ENCODE data around the gene SND1.

Gene SND1

DNA sequence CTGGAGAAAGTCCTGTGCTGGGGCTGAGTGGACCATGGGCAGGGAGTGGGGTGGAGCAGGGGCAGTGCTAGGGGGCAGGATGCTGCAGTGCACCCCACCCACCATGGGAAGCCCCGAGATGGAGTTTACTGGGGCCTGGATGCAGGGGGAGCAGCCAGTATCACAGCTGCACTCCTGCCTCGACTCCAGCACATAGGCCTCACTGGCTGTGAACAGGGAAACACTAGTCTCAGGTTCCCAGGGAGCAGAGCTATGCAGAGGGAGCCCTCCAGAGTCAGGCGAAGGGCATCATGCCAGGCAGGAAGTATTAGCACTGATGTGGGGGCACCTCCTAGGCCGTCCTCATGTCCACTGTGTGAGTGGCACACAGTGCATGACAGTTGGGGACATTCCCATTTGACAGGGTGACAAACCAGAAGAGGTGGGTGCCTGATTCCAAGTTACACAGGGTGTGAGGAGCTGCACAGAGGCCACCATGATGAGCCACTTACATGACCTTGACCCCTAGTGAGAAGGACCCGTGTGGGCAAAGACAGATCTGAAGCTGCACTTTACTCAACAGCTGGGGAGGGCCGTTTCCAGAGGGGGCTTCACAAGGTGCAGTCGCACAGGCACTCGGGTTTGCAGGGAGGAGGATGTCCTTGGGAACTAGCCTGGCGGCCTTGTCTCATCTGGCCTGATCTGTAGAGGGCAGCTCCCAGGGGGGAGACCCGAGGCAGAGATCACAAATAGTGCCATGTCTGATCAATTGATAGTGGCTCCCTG lies 449.1 kb downstream of the SND1 start:
- DNase-seq (ENCODE audit: low spot score) (no peak), ATAC-seq (ENCODE audit: low read depth) (peak; percentile 15; the same call in 1 of the 3 replicates)
- Histone ChIP-seq H3K27me3 (ENCODE audit: insufficient read depth, poor library complexity, severe bottlenecking) (peaks cover 30% of the 10 kb centered on the region), H3K36me3 (ENCODE audit: low read depth) (no peaks in the 10 kb centered on the region), H3K4me1 (ENCODE audit: insufficient read depth, poor library complexity, severe bottlenecking) (no peaks in the 10 kb centered on the region), H3K27ac (ENCODE audit: poor library complexity, severe bottlenecking) (no peak overlapping the region), H3K4me3 (ENCODE audit: severe bottlenecking) (no peak overlapping the region), H3K9me3 (ENCODE audit: severe bottlenecking) (no peaks in the 10 kb centered on the region)
- TF ChIP-seq, protein P1, sequence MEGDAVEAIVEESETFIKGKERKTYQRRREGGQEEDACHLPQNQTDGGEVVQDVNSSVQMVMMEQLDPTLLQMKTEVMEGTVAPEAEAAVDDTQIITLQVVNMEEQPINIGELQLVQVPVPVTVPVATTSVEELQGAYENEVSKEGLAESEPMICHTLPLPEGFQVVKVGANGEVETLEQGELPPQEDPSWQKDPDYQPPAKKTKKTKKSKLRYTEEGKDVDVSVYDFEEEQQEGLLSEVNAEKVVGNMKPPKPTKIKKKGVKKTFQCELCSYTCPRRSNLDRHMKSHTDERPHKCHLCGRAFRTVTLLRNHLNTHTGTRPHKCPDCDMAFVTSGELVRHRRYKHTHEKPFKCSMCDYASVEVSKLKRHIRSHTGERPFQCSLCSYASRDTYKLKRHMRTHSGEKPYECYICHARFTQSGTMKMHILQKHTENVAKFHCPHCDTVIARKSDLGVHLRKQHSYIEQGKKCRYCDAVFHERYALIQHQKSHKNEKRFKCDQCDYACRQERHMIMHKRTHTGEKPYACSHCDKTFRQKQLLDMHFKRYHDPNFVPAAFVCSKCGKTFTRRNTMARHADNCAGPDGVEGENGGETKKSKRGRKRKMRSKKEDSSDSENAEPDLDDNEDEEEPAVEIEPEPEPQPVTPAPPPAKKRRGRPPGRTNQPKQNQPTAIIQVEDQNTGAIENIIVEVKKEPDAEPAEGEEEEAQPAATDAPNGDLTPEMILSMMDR (IDR thresholded peaks at IDR 0.05; ENCODE audit: poor library complexity, severe bottlenecking) = no peak

DNA sequence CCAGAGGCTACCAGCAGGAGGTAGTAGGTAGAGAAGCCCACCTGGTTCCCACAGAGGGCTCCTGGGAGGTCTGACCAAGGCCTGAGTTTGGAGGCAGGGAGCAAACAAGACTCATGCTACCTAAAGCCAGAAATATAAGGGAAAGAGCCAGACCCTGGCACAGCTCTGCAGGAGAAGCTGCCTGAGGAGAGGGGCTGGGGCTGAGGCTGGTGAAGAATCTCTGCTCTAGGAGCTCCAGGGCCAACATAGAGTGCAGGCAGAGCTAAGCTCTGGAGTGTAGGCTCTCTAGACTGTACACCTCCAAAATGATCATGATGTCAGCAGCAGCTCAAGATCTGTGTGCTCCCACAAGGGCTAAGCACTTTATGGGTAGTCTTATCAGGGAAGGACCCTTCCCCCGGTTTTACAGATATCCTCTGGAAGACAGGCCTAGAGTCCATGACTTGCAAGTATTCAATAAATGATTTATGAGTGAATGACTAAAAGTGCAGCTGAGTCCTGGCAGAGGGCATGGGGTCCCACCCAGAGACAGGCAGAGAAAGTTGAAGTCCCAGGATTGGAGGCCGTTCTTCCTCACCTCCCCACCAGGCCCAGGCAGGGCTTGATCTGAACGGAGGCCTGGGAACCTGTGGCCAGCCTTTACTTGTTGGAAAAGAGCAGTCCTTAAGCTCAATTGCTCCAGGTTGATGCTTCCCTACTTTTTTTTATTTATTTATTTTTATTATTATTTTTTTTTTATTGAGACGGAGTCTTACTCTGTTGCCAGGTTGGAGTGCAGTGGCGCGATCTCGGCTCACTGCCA lies 450.7 kb downstream of the SND1 start:
- Histone ChIP-seq H3K36me3 (ENCODE audit: low read depth) (no peaks in the 10 kb centered on the region), H3K27me3 (ENCODE audit: insufficient read depth, poor library complexity, severe bottlenecking) (peaks cover 31% of the 10 kb centered on the region), H3K27ac (ENCODE audit: poor library complexity, severe bottlenecking) (no peak overlapping the region), H3K4me3 (ENCODE audit: severe bottlenecking) (no peak overlapping the region), H3K4me1 (ENCODE audit: insufficient read depth, poor library complexity, severe bottlenecking) (no peaks in the 10 kb centered on the region), H3K9me3 (ENCODE audit: severe bottlenecking) (no peaks in the 10 kb centered on the region)
- no peak for DNase-seq (ENCODE audit: low spot score)
- TF ChIP-seq, protein P1 (IDR thresholded peaks at IDR 0.05; ENCODE audit: poor library complexity, severe bottlenecking) = no peak
- ATAC-seq (ENCODE audit: low read depth) = peak; percentile 4; the same call in 1 of the 3 replicates

DNA sequence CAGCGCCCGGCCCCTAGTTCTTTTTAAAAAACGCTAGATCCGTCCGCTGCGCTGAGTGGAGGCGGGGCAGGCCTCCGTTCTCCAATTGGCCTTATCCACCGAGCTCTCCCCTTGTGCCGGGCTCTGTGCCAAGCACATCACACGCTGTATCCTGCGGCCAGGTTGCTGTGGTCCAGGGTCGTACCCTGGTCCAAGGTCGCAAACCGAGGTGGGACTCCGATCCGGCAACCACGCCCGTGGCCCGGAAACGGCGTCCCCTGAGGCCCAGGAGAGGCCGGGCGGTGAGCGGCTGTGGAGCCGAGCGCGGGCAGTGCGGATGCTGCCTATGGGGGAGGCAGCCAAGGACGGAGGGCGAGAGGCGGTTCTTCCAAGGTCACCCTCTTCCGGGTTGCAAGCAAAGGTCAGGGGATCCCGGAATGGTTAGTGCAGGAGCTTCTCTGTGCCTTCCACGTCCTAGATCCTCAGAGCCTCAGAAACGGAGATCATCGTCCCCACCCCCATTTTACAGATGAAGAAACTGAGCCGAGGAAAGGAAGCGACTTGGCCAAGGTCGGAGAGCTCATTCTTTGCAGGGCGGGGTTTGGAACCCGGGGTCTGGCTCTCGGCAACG lies 451.6 kb downstream of the SND1 start:
- Histone ChIP-seq H3K36me3 (ENCODE audit: low read depth) (no peaks in the 10 kb centered on the region), H3K27me3 (ENCODE audit: insufficient read depth, poor library complexity, severe bottlenecking) (peaks cover 31% of the 10 kb centered on the region), H3K4me3 (ENCODE audit: severe bottlenecking) (peak overlapping the region; percentile 0), H3K4me1 (ENCODE audit: insufficient read depth, poor library complexity, severe bottlenecking) (no peaks in the 10 kb centered on the region), H3K27ac (ENCODE audit: poor library complexity, severe bottlenecking) (no peak overlapping the region), H3K9me3 (ENCODE audit: severe bottlenecking) (no peaks in the 10 kb centered on the region)
- DNase-seq (ENCODE audit: low spot score) (no peak), ATAC-seq (ENCODE audit: low read depth) (no peak)
- TF ChIP-seq, protein P1 (IDR thresholded peaks at IDR 0.05; ENCODE audit: poor library complexity, severe bottlenecking) = no peak

DNA sequence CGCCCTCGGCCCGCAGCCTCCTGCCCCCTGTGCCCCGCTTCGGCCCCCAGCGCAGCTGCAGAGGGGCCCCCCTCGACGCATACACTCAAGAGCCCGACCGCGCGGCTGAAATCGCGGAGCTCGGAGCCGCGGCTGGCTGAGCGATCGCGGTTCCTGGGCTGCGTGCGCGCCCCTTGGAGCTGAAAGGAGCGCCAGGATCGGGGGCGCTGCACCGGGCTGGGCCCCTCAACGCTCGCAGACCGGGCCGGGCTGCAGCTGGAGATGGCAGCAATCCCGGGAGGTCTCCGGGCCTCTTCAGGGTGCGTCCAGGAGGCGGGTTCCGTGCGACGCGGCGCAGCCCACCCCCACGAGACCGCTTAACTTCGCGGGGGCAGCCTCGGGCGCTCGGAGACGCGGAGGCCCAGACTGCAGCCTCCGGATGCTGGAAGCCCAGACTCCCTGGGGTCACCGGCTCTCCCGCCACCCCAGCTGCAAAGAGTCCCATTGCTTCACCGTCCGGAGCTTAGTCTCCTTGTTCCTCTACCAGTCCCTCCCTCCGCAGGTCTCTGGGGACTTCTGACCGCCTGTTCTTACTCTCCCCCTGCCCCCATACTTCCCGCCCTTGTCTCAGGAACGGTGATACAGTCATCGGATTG lies 452.2 kb downstream of the SND1 start:
- no peaks in the 10 kb centered on the region for H3K9me3 ChIP-seq (ENCODE audit: severe bottlenecking)
- H3K4me3 ChIP-seq (ENCODE audit: severe bottlenecking) = peak overlapping the region; percentile 0
- H3K27me3 ChIP-seq (ENCODE audit: insufficient read depth, poor library complexity, severe bottlenecking) = peaks cover 31% of the 10 kb centered on the region
- TF ChIP-seq, protein P1 (IDR thresholded peaks at IDR 0.05; ENCODE audit: poor library complexity, severe bottlenecking) = no peak
- ATAC-seq (ENCODE audit: low read depth) (peak; percentile 6; the same call in 1 of the 3 replicates), DNase-seq (ENCODE audit: low spot score) (no peak)
- H3K4me1 ChIP-seq (ENCODE audit: insufficient read depth, poor library complexity, severe bottlenecking) = no peaks in the 10 kb centered on the region
- H3K36me3 ChIP-seq (ENCODE audit: low read depth) = no peaks in the 10 kb centered on the region
- H3K27ac ChIP-seq (ENCODE audit: poor library complexity, severe bottlenecking) = no peak overlapping the region
